NB4 (cell line): ENCODE measurements around the gene HOXA13.

ENCODE experiments used
- MYC ChIP-seq: IDR thresholded peaks from 2 replicates; pipeline ENCODE4 v1.6.1; 2011; ENCODE audit warnings: low read depth, low read length
- POLR2A ChIP-seq: IDR thresholded peaks from 2 replicates; pipeline ENCODE4 v1.6.1; 2011; ENCODE audit warnings: mild to moderate bottlenecking; ENCODE audit not compliant: insufficient read length; ENCODE audit errors: extremely low read depth
- TF ChIP-seq, protein P1 (sequence below): IDR thresholded peaks from one replicate; pipeline ENCODE4 v1.5.1; 2012; ENCODE audit warnings: low read depth, low read length
- TF ChIP-seq, protein P2 (sequence below): IDR thresholded peaks from 2 replicates; pipeline ENCODE4 v1.6.1; 2011; ENCODE audit warnings: low read depth, low read length

DNA sequence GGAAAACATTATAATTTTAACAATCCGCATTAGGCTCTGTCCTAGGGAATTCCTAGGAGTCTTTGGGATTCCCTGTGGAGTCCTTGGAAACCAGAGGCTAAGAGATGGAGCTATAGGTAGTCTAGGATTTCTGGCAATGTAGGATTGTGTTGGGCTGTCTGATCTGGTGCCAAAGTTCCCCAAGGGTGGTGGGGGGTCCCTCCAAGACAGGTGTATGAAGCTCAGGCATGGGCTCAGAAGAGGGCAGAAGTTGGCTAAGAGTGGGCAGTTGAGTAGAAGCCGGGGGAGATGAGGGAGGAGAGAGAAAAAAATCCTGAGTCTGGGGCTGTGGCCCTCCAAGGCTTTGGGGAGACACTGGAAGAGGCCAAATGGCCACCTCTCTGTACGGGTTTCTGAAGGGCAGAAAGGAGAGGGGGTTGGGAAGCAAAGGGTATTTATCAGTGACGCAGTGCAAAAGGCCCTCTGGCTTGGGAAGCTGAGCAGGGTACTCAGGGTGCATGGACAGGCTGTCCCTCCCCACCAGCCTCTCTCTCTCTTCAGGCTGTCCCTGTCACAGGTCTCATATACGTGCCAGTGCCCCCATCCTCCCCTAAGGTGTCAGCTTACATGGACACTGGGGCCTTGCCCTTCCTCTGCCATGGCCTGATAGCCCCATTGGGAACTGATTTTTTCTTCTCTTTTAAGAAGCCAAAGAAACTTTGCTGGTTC, 53.2 kb downstream of the HOXA13 start:
- TF ChIP-seq POLR2A: no peak
- TF ChIP-seq, protein P1, sequence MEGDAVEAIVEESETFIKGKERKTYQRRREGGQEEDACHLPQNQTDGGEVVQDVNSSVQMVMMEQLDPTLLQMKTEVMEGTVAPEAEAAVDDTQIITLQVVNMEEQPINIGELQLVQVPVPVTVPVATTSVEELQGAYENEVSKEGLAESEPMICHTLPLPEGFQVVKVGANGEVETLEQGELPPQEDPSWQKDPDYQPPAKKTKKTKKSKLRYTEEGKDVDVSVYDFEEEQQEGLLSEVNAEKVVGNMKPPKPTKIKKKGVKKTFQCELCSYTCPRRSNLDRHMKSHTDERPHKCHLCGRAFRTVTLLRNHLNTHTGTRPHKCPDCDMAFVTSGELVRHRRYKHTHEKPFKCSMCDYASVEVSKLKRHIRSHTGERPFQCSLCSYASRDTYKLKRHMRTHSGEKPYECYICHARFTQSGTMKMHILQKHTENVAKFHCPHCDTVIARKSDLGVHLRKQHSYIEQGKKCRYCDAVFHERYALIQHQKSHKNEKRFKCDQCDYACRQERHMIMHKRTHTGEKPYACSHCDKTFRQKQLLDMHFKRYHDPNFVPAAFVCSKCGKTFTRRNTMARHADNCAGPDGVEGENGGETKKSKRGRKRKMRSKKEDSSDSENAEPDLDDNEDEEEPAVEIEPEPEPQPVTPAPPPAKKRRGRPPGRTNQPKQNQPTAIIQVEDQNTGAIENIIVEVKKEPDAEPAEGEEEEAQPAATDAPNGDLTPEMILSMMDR: no peak
- TF ChIP-seq, protein P2, sequence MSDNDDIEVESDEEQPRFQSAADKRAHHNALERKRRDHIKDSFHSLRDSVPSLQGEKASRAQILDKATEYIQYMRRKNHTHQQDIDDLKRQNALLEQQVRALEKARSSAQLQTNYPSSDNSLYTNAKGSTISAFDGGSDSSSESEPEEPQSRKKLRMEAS: no peak
- TF ChIP-seq MYC: no peak
